ENCODE data around the gene ZACN. TPM values are rescaled to one million over a fixed set of nuclear protein-coding genes. Genes with fewer than 3 reads are reported as not detected.

Gene ZACN
- polyA plus RNA-seq, 2 of the 4 experiments (the other 2 are of a cell fraction), result 0.12 to 0.30 TPM

GRCh38 chr17:76086384-76086783, 7.4 kb downstream of the ZACN start:
- Histone ChIP-seq H3K27ac (no peak overlapping the region), H3K4me3 (no peak overlapping the region), H3K4me2 (no peak overlapping the region), H3K4me1 (no peaks in the 10 kb centered on the region), H3K9me3 (no peaks in the 10 kb centered on the region)
- POLR2A ChIA-PET, result no interaction called here
- 90% methylated on average over 9 of the region's 9 CpGs for WGBS (ENCODE audit: missing lambda C conversion rate)
- no peak for DNase-seq (ENCODE audit: low read depth in 1 of 2, low spot score in 1 of 2)
- FAIRE-seq, result no peak
- TF ChIP-seq ELK1 (IDR thresholded peaks at IDR 0.05; ENCODE audit: low read depth, low read length), result no peak
- TF ChIP-seq ZSCAN20 (CRISPR knock-in tag; IDR thresholded peaks at IDR 0.05), result no peak
- TF ChIP-seq CBX2 (IDR thresholded peaks at IDR 0.05; ENCODE audit: borderline replicate concordance, low read depth), result no peak
- TF ChIP-seq EP300 (IDR thresholded peaks at IDR 0.05), result no peak
- no peak for TF ChIP-seq HDAC2 (IDR thresholded peaks at IDR 0.05)
- TF ChIP-seq CBX8 (IDR thresholded peaks at IDR 0.05), result no peak
- no peak for TF ChIP-seq RNF2 (IDR thresholded peaks at IDR 0.05; ENCODE audit: borderline replicate concordance, low read depth)
- TF ChIP-seq MYC (IDR thresholded peaks at IDR 0.05; ENCODE audit: borderline replicate concordance, low read length), result no peak
- no peak for TF ChIP-seq CTCF (IDR thresholded peaks at IDR 0.05)
- no peak for TF ChIP-seq MAZ (IDR thresholded peaks at IDR 0.05; ENCODE audit: borderline replicate concordance, low read depth, low read length)
- no peak for TF ChIP-seq JUN (IDR thresholded peaks at IDR 0.05)
- TF ChIP-seq POLR2AphosphoS2 (conservative IDR thresholded peaks at IDR 0.05; ENCODE audit: low read length), result no peak
- no peak for TF ChIP-seq ESRRA (IDR thresholded peaks at IDR 0.05; ENCODE audit: borderline replicate concordance, low read length)
- TF ChIP-seq HOXB5 (CRISPR knock-in tag; IDR thresholded peaks at IDR 0.05), result no peak
- no peak for TF ChIP-seq PBX3 (IDR thresholded peaks at IDR 0.05)
- no peak for TF ChIP-seq TP53 (CRISPR knock-in tag; IDR thresholded peaks at IDR 0.05)
- TF ChIP-seq GATA3 (IDR thresholded peaks at IDR 0.05; ENCODE audit: borderline replicate concordance), result no peak
- CTCF ChIA-PET, result interaction anchor here (0.6 to 2.3 kb wide), 6 partner anchors 12 to 312 kb away, joined by 3 to 8 read pairs (median 3); partner anchors contain the start of gene GALR2
- no peak for ATAC-seq

- POLR2A ChIA-PET, result no interaction called here
- no peak for TF ChIP-seq CBX8 (IDR thresholded peaks at IDR 0.05)
- TF ChIP-seq FOXS1 (CRISPR knock-in tag; IDR thresholded peaks at IDR 0.05), result no peak
- TF ChIP-seq RNF2 (IDR thresholded peaks at IDR 0.05; ENCODE audit: borderline replicate concordance, low read depth), result no peak
- TF ChIP-seq ATOH8 (CRISPR knock-in tag; IDR thresholded peaks at IDR 0.05; ENCODE audit: low read depth), result no peak
- TF ChIP-seq FOSL2 (IDR thresholded peaks at IDR 0.05), result no peak
- TF ChIP-seq FOSL2 (CRISPR knock-in tag; IDR thresholded peaks at IDR 0.05), result no peak
- no peak for TF ChIP-seq HOXB5 (CRISPR knock-in tag; IDR thresholded peaks at IDR 0.05)
- TF ChIP-seq HOXB13 (CRISPR knock-in tag; IDR thresholded peaks at IDR 0.05; ENCODE audit: low read depth), result no peak
- TF ChIP-seq BCL3 (IDR thresholded peaks at IDR 0.05), result no peak
- no peak for TF ChIP-seq RFX5 (IDR thresholded peaks at IDR 0.05)
- TF ChIP-seq HOXA7 (CRISPR knock-in tag; IDR thresholded peaks at IDR 0.05), result no peak
- no peak for TF ChIP-seq MAZ (IDR thresholded peaks at IDR 0.05; ENCODE audit: borderline replicate concordance, low read depth, low read length)
- no peak for TF ChIP-seq TFCP2L1 (CRISPR knock-in tag; IDR thresholded peaks at IDR 0.05)
- TF ChIP-seq RCOR1 (IDR thresholded peaks at IDR 0.05; ENCODE audit: low read depth, low read length), result no peak
- WGBS (ENCODE audit: missing lambda C conversion rate), result 91% methylated on average over 11 of the region's 11 CpGs
Observed at GRCh38 chr17:76087531-76087930, 8.5 kb downstream of the ZACN start.

More at GRCh38 chr17:76087531-76087930, 8.5 kb downstream of the ZACN start:
- Histone ChIP-seq H3K9me3 (no peaks in the 10 kb centered on the region), H3K27ac (no peak overlapping the region), H3K4me2 (no peak overlapping the region), H3K4me3 (no peak overlapping the region), H3K4me1 (no peaks in the 10 kb centered on the region)
- CTCF ChIA-PET, result interaction anchor here (1.1 to 2.3 kb wide), 3 partner anchors 57 to 192 kb away, joined by 3 to 8 read pairs (median 3); no protein-coding TSS in a partner anchor
- FAIRE-seq, result no peak
- ATAC-seq, result no peak; a peak in 1 of 6 replicates
- no peak for DNase-seq (ENCODE audit: low read depth in 1 of 2, low spot score in 1 of 2)
